Measurements from ENCODE around the gene FASTK.

The FASTK gene

GRCh38 chr7:151101621-151102396 is 21.2 kb upstream of the FASTK start:
- in situ Hi-C loops (cut with MboI; ENCODE audit: low sequenced_read_pairs): loop anchor here (25.0 kb wide), 1 partner anchor 315 kb away; no protein-coding TSS in a partner anchor

DNA sequence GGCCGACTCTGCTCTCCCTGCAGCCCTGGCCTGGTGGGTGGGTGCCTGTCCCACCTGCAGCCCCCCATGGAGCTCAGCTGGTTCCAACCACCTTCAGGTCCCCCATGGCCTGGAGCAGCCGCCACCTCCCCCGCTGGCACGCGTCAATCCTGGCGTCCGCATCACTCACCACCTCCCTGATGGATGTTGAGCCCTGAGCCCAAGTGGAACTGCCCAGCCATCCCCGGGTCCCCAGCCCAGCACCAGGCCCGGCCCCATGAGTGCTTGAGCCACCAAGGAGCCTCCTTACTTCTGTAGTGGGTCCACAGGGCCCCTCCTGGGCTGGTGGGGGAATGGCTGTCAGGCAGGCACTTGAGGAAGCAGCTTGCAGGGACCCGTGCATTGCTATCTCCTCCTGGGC is 20.3 kb upstream of the FASTK start:
- in situ Hi-C loops (cut with MboI; ENCODE audit: low sequenced_read_pairs): loop anchor here (25.0 kb wide), 1 partner anchor 314 kb away; no protein-coding TSS in a partner anchor

DNA sequence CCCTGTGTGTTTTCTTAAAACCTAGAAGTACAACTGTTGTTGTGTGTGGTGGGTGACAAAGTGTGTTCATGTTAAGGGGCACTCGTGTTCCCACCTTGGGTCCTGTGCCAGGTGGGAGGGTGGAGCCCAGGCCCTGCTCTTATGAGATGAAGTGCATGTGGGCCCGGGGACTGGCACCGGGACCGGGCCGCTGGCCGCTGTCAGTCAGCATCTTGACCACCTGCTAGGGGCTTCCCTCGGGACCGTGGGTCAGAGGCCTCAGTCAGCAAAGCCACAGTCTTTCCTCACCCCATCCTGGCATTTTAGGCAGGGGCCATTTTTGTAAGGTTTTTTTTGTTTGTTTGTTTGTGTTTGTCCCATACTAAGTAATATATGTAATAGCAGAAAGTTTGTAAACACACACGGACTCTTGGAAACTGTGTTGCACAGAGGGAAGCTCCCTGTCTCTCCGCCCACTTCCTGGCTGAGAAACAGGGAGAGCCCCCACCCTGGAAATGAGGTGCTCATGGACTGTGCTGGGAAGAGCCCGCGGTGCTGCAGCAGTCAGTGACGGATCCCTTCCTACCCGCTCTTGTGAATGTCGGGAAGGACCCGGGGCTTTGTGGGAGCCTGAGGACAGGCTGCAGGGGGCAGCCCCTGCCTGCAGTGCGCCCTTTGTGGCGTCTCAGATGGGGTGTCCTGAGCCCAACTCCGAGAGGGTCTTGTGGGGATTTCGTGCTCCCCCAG is 19.0 kb upstream of the FASTK start:
- in situ Hi-C loops (cut with MboI; ENCODE audit: low sequenced_read_pairs): loop anchor here (25.0 kb wide), 1 partner anchor 312 kb away; no protein-coding TSS in a partner anchor

DNA sequence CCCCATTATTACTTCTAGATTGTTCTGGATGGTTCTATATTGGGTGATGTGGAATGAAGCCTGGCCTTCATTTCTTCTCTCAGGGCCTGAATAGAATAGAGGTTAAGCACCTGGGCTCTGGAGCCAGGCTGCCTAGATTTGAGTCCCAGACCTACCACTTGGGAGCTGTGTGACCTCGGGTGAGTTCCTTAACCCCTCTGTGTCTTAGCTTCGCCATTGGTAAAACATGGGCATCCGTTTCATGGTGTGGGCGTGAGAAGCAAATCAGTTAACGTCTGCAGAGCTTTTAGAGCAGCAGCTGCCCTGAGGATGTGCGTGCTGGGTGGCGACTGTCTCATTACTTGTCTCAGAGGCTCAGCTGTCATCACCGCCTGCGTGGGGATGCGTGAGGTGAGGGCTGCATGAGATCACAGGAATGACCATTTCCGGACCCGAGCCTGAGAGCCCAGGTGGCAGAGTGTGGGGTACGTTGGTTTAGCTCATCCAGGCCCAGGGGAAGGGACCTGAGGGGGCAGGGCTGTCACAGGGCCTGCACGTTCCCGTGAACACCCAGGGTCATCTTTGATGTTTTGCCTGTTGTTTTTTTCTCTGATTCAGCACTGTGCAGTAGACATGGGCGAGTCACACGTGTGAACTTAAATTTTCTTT is 15.3 kb upstream of the FASTK start:
- in situ Hi-C loops (cut with MboI; ENCODE audit: low sequenced_read_pairs): no loop called here

- in situ Hi-C loops (cut with MboI; ENCODE audit: low sequenced_read_pairs): no loop called here
Measured at GRCh38 chr7:151095123-151095797, 14.7 kb upstream of the FASTK start.

DNA sequence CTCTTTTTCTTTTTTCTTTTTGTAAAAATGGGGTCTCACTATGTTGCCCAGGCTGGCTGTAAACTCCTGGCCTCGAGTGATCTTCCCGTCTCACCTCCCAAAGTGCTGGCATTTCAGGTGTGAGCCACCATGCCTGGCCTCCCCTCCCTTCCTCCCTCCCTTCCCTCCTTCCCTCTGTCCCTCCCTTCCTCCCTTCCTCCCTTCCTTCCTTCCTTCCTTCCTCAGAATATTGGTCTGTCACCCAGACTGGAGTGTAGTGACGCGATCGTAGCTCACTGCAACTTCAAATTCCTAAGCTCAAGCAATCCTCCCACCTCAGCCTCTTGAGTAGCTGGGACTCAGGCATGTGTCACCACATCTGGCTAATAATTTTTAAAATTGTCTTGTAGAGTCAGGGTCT is 14.1 kb upstream of the FASTK start:
- in situ Hi-C loops (cut with MboI; ENCODE audit: low sequenced_read_pairs): no loop called here

DNA sequence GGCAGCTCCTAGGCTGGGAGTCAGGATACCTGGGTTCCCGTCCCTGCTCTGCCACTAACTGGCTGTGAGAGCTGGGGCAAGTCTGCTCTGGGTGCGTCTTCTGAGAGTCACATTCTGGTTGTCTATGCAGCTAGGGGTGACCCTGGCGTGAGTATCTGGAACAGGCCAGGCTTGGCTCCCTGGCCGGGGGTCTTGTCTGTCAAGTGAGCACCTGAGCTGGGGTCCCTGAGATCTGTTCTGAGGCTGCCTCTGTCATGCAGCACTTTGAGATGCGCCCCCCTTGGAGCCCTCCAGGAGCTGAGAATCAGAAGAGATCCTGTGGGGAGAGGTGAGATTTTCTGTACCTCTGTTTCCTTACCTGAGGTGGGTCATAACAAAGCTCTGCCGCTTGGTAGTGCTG is 13.1 kb upstream of the FASTK start:
- in situ Hi-C loops (cut with MboI; ENCODE audit: low sequenced_read_pairs): no loop called here

- in situ Hi-C loops (cut with MboI; ENCODE audit: low sequenced_read_pairs): no loop called here
Measured at GRCh38 chr7:151091988-151092387, 11.4 kb upstream of the FASTK start.

DNA sequence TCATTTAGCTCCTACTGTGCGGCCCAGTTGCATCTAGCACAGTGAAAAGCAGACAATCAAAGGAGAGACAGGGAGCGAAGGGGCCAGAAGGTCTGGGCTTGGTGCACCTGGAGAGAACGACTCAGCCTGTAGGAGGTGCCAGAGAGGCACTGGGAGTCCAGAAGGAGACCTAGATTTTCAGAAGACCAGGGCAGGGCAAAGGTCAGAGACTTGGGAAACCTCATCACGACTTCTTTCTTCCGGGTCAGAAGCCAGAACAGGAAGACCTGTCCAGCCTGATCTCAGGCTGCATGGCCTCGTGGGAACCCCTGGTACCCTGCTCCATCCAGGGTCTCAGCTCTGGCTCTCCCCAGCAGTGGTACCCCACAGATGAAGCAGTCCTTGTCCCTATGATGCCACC is 10.8 kb upstream of the FASTK start:
- in situ Hi-C loops (cut with MboI; ENCODE audit: low sequenced_read_pairs): no loop called here

GRCh38 chr7:151091003-151091402 is 10.4 kb upstream of the FASTK start:
- in situ Hi-C loops (cut with MboI; ENCODE audit: low sequenced_read_pairs): no loop called here

DNA sequence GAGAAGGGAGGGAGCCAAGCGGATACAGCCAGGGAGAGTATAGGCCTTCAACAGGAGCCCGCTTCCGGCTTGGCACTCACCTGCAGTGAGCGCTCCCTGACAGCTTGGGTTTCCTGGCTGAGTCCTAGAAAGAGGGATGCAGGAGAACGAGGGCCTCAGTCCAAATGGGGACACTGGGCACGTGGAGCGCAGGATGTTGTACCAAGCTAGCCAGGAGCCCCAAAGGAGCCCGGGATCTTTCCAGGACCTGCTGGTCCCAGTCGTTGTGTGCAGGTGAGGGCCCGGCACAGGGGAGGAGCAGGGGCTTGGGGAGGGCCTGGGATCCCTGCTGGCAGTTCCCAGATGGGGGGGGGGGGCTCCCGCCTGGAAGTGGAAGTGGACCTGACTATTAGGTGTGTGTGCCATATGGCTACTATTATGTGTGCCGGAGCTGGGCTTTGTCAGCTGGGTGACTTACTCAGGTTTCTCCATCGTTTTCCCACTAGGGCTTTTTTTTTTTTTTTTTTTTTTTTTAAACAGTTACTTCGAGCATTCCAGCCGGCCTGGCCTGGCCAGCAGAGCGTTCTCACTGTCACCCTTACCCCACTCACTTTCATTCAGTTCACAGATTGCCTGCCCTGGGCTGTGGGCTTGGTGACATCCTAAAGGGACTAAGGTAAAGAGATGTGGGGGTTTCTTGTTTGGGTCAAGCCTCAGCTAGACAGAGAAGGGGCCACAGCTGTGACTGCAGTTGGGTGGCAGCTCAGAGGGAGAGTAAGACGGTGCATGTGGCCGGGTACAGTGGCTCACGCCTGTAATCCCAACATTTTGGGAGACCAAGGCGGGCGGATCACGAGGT is 9.5 kb upstream of the FASTK start:
- in situ Hi-C loops (cut with MboI; ENCODE audit: low sequenced_read_pairs): no loop called here

- in situ Hi-C loops (cut with MboI; ENCODE audit: low sequenced_read_pairs): no loop called here
Measured at GRCh38 chr7:151088856-151089699, 8.5 kb upstream of the FASTK start.

DNA sequence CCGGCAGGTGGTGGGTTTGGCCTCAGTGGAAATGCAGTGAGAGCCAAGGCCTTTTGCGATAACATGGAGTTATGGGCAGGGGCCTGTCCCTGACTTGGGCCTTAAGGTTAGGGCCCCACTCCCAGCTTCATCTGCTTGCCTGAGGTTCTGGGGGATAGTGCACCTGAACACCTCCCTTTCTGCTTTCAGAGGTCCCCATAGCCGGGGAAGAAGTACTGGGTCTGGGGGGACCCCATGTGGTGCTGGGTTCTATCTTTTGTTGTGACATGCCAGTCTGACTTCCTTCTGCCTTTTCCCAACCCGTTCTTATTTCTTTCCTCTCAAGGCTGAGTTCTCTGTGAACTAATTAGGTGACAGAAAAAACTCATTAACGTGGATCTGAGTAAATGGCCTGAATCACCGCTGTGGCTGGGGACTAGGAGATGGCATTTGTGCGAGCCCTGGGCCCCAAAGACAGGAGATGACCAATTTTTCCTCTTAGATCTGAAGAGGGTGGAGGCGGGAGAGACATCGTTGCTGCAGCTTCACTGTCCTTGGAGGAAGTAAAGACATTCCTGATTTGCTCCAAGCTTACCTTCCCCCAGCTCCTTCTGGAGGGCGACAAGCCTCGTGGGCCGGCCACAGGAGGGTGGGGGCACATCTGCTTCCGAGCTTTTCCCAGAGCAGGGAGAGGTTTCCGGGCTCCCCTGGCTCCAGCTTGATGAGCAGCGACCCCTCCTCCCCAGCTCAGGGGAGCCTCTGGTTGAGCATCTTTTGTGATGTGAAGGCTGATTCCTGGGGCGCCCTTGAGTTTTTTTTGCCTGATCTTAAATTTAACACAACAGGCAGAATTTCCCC is 7.6 kb upstream of the FASTK start:
- in situ Hi-C loops (cut with MboI; ENCODE audit: low sequenced_read_pairs): no loop called here

GRCh38 chr7:151087245-151088018 is 6.8 kb upstream of the FASTK start:
- in situ Hi-C loops (cut with MboI; ENCODE audit: low sequenced_read_pairs): no loop called here

- in situ Hi-C loops (cut with MboI; ENCODE audit: low sequenced_read_pairs): no loop called here
Measured at GRCh38 chr7:151086802-151087244, 6.2 kb upstream of the FASTK start.

- in situ Hi-C loops (cut with MboI; ENCODE audit: low sequenced_read_pairs): no loop called here
Measured at GRCh38 chr7:151085691-151086620, 5.3 kb upstream of the FASTK start, which contains the start of gene AGAP3. AGAP3 (plus strand) TSS chr7:151086475; CDS start chr7:151086742, 267 bp downstream.

DNA sequence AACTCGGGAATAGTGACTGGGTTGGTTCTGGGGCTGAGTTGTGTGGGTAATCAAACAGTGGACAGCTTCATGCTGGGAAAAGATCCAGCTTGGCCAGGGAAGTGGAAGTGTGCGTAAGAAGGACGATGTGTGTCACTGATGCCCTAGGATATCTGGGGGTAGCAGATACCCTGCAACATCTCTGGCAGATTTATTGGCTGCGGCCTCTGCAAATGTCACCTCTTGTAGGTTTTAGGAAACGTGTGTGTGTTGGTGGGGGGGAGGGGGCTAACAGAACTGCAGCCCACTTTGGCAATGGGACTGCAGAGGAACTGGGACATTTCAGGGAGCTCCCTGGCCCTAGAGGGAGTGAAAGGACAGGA is 4.7 kb upstream of the FASTK start:
- in situ Hi-C loops (cut with MboI; ENCODE audit: low sequenced_read_pairs): no loop called here
